MCF 10A (cell line): ENCODE measurements around the gene HNRNPDL. TPM values are rescaled to one million over a fixed set of nuclear protein-coding genes. Genes with fewer than 3 reads are reported as not detected.

ENCODE experiments used
- BruUV-seq: library from RNA; stranded (reverse); fragments of 400-500 nt; replicated peaks from 2 replicates; lab custom pipeline; 2021; lab: Mats Ljungman, UMichigan
- CTCF ChIA-PET: fragments of 300-600 bp; sonication (Branson Sonifier 250); formaldehyde crosslinking; extraction: SDS; loops from one replicate; lab custom pipeline; 2021; ENCODE audit warnings: antibody characterized with exemption, inconsistent platforms; lab: Yijun Ruan, JAX
- POLR2A ChIA-PET: fragments of 300-600, 350-650 bp; sonication (Branson Sonifier 250); formaldehyde crosslinking; extraction: SDS; loops from one replicate; lab custom pipeline; 2020; ENCODE audit warnings: antibody characterized with exemption, inconsistent platforms; lab: Yijun Ruan, JAX
- DNase-seq: peaks from one replicate; pipeline ENCODE4 v3.0.0-alpha.2; 2018; ENCODE audit not compliant: unreplicated experiment
- H3K27ac Mint-ChIP-seq: one replicate; pipeline ENCODE4 v1.8.0; 2022; ENCODE audit warnings: mild to moderate bottlenecking, low read depth, mixed read lengths; ENCODE audit not compliant: unreplicated experiment
- H3K27me3 Mint-ChIP-seq: one replicate; pipeline ENCODE4 v1.8.0; 2022; ENCODE audit warnings: mixed read lengths; ENCODE audit not compliant: insufficient read depth, unreplicated experiment
- H3K36me3 Mint-ChIP-seq: one replicate; pipeline ENCODE4 v1.8.0; 2022; ENCODE audit warnings: mild to moderate bottlenecking, moderate library complexity, mixed read lengths; ENCODE audit not compliant: insufficient read depth, unreplicated experiment
- H3K4me1 Mint-ChIP-seq: one replicate; pipeline ENCODE4 v1.8.0; 2022; ENCODE audit warnings: mixed read lengths; ENCODE audit not compliant: insufficient read depth, unreplicated experiment
- H3K4me3 Mint-ChIP-seq: one replicate; pipeline ENCODE4 v1.8.0; 2022; ENCODE audit warnings: mild to moderate bottlenecking, moderate library complexity, mixed read lengths; ENCODE audit not compliant: unreplicated experiment
- H3K9me3 Mint-ChIP-seq: one replicate; pipeline ENCODE4 v1.8.0; 2022; ENCODE audit warnings: mixed read lengths; ENCODE audit not compliant: unreplicated experiment
- intact Hi-C: fragments of 100-400 bp; cut with micrococcal nuclease; formaldehyde crosslinking; loops from 2 replicates; pipeline ENCODE4 v1.14.1; 2022
- total RNA-seq: library from RNA; stranded (reverse); gene quantifications from 2 replicates; pipeline ENCODE4 v1.2.3, GENCODE V29; 2022
- TF ChIP-seq, protein P1 (sequence below): fragments of 200-600 bp; IDR thresholded peaks from one replicate; pipeline ENCODE4 v1.8.0; 2022; ENCODE audit warnings: antibody characterized with exemption, mild to moderate bottlenecking; ENCODE audit not compliant: unreplicated experiment

The HNRNPDL gene
- total RNA-seq, 1 experiment from 2014 or later: 222 TPM

DNA sequence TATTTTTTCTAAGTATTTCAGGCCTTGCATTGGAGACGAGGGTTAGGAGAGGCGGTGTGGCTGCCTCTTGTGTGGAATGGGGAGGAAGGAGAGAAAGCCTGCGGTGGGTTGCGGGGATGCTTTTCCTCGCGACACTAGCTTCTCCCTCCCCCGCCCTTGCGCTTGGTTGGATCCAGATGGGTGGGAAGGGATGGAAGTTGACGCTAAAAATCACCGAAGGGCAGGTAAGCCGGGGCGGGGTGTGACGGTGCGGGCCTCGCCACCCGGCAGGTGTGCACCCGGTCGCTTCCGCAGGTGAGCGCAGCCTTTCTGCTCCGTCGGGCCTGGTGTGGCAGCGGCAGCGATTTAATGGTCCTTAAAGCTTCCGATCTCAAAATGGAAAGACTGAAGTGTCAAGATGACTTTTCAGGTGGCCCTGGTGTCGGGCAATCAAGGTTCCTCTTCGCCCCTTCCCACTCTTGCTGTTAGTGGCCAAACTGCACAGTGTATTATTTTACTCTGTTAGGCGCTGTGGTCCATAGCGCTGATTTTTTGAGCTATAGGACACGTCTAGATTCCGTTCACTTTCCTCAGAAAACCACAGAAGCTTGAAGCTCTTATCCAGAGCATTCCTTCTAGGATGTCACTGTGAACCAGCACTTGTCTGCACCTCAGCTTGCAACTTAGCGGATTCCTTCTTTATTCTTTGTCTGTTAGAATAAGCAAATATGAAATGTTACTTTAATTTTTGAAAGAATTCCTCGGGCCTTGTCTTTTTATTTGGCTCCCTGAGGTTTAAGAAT, 893 bp upstream of the HNRNPDL start:
- no peak for DNase-seq
- no peaks in the 10 kb centered on the region for H3K9me3 Mint-ChIP-seq
- H3K36me3 Mint-ChIP-seq: peaks cover 65% of the 10 kb centered on the region
- ChIA-PET CTCF (interaction anchor here (0.5 to 1.4 kb wide), 6 partner anchors 10 to 70 kb away, joined by 3 to 4 read pairs (median 3); partner anchors contain the start of gene HNRNPD), POLR2A (interaction anchor here (0.6 to 6.5 kb wide), 22 partner anchors 8 to 606 kb away, joined by 3 to 91 read pairs (median 4); partner anchors contain the start of genes COPS4, HNRNPD and THAP9)
- H3K4me3 Mint-ChIP-seq: peak overlapping the region; percentile 98
- H3K27me3 Mint-ChIP-seq: no peaks in the 10 kb centered on the region
- TF ChIP-seq, protein P1, sequence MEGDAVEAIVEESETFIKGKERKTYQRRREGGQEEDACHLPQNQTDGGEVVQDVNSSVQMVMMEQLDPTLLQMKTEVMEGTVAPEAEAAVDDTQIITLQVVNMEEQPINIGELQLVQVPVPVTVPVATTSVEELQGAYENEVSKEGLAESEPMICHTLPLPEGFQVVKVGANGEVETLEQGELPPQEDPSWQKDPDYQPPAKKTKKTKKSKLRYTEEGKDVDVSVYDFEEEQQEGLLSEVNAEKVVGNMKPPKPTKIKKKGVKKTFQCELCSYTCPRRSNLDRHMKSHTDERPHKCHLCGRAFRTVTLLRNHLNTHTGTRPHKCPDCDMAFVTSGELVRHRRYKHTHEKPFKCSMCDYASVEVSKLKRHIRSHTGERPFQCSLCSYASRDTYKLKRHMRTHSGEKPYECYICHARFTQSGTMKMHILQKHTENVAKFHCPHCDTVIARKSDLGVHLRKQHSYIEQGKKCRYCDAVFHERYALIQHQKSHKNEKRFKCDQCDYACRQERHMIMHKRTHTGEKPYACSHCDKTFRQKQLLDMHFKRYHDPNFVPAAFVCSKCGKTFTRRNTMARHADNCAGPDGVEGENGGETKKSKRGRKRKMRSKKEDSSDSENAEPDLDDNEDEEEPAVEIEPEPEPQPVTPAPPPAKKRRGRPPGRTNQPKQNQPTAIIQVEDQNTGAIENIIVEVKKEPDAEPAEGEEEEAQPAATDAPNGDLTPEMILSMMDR: no peak
- H3K4me1 Mint-ChIP-seq: peaks cover 21% of the 10 kb centered on the region
- intact Hi-C loops: no loop called here
- H3K27ac Mint-ChIP-seq: peak overlapping the region; percentile 99
- BruUV-seq: TSS peak; percentile 48

DNA sequence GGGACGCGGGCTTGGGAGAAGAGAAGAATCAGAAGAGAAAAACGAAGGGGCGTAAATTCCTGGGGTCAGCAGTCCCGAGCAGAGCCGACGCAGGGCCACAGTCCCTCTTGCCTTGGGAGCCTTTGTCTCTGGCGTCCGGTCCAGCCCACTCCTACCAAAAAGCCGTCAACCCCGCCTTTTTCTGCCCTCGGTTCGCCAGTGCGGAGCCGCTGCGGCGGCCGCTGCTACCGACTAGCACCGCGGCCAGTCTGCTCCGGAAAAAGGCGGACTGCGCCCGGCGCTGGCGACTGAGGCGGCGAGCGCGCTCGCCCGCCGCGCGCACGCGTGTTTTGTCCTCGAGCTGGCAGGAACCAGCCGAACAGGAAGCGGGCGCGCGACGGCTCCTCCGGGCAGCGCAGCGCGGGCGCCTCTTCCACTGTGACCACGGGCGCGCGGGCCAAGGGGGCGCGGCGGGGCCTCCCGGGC, 502 bp downstream of the HNRNPDL start:
- H3K4me3 Mint-ChIP-seq: peak overlapping the region; percentile 98
- TF ChIP-seq, protein P1: no peak
- CTCF ChIA-PET: interaction anchor here (0.7 to 3.5 kb wide), 11 partner anchors 8 to 148 kb away, joined by 3 to 38 read pairs (median 3); no protein-coding TSS in a partner anchor
- peaks cover 73% of the 10 kb centered on the region for H3K36me3 Mint-ChIP-seq
- no peaks in the 10 kb centered on the region for H3K9me3 Mint-ChIP-seq
- no TSS peak for BruUV-seq
- peaks cover 19% of the 10 kb centered on the region for H3K4me1 Mint-ChIP-seq
- peak overlapping the region; percentile 99 for H3K27ac Mint-ChIP-seq
- no peaks in the 10 kb centered on the region for H3K27me3 Mint-ChIP-seq
- POLR2A ChIA-PET: interaction anchor here (0.5 to 6.5 kb wide), 29 partner anchors 10 to 1467 kb away, joined by 3 to 240 read pairs (median 5); partner anchors contain the start of genes COPS4, HNRNPD and THAP9
- intact Hi-C loops: loop anchor here (1.0 kb wide), 1 partner anchor 55 kb away; no protein-coding TSS in a partner anchor
- DNase-seq: no peak

DNA sequence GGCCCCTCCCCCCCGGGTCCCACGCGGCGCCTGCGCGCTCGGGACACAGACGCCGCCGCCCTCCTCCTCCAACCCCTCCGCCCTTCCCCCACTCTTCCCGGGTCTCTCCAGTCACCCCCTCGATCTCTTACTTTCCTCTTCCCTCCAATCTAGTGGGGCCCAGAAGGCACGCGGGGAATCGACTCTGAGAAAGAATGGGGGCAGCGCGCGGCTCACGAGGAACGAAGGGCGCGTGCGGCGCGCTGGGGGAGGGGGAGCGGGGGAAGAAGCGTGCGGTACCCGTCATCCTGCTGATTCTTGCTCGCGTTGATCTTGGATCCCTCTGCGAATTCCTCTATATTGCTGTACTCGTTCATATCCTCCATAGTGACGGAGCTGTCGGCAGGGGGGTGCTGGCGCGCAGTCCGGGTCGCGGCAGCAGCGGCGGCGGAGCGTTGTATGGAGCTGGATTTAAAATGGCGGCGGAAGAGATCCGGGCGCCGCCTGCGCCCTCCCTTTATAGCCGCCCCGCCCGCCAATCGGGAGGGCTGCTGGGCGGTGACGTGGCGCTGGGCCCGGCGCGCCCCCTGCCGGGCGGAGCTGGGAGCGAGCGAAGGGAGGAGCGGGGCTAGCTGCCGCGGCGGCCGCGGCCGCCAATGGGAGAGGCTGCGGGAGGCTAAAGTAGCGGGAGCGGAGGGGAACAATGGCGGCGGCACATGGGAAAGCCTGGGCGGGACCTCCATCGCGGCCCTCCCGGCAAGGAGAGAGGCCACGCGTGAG, 1.1 kb downstream of the HNRNPDL start:
- TF ChIP-seq, protein P1: peak; percentile 96
- Mint-ChIP-seq H3K9me3 (no peaks in the 10 kb centered on the region), H3K4me3 (peak overlapping the region; percentile 98), H3K36me3 (peaks cover 79% of the 10 kb centered on the region), H3K27me3 (no peaks in the 10 kb centered on the region), H3K27ac (peak overlapping the region; percentile 99), H3K4me1 (peaks cover 20% of the 10 kb centered on the region)
- intact Hi-C loops: loop anchor here (1.0 kb wide), 1 partner anchor 55 kb away; no protein-coding TSS in a partner anchor
- no TSS peak for BruUV-seq
- CTCF ChIA-PET: interaction anchor here (0.6 to 3.5 kb wide), 16 partner anchors 8 to 598 kb away, joined by 3 to 38 read pairs (median 3); no protein-coding TSS in a partner anchor
- DNase-seq: peak; percentile 92
- POLR2A ChIA-PET: interaction anchor here (0.5 to 6.5 kb wide), 33 partner anchors 9 to 1466 kb away, joined by 3 to 240 read pairs (median 5); partner anchors contain the start of genes COPS4, HNRNPD, LIN54 and THAP9
